GM12878 (cell line): ENCODE measurements around the gene GRIK2. TPM values are rescaled to one million over a fixed set of nuclear protein-coding genes. Genes with fewer than 3 reads are reported as not detected.

Experiments used
- ATF7 ChIP-seq: fragments of 450-650 bp; IDR thresholded peaks from 2 replicates; pipeline ENCODE4 v1.6.1; 2016; ENCODE audit warnings: low read depth, mild to moderate bottlenecking
- MXI1 ChIP-seq: fragments of 150-350 bp; IDR thresholded peaks from 2 replicates; pipeline ENCODE4 v1.6.1; 2011; ENCODE audit warnings: low read depth, mild to moderate bottlenecking, inconsistent platforms, low read length, improper control_type of control experiment
- PML ChIP-seq: IDR thresholded peaks from 2 replicates; pipeline ENCODE4 v1.6.1; 2012; ENCODE audit warnings: low read length, inconsistent platforms
- POLR2A ChIP-seq: IDR thresholded peaks from 2 replicates; pipeline ENCODE4 v1.6.1; 2011; ENCODE audit warnings: low read depth, mild to moderate bottlenecking, low read length
- RAD21 ChIP-seq: IDR thresholded peaks from 2 replicates; pipeline ENCODE4 v1.6.1; 2011; ENCODE audit warnings: mild to moderate bottlenecking, low read depth, low read length, moderate library complexity; ENCODE audit not compliant: insufficient read depth
- RAD51 ChIP-seq: fragments of 450-650 bp; IDR thresholded peaks from 2 replicates; pipeline ENCODE4 v1.6.1; 2016; ENCODE audit warnings: moderate library complexity, mild to moderate bottlenecking, inconsistent platforms
- RB1 ChIP-seq: fragments of 450-650 bp; formaldehyde crosslinking; IDR thresholded peaks from 2 replicates; pipeline ENCODE4 v1.6.1; 2017; ENCODE audit warnings: mild to moderate bottlenecking, borderline replicate concordance
- SIX5 ChIP-seq: IDR thresholded peaks from 2 replicates; pipeline ENCODE4 v1.6.1; 2011; ENCODE audit warnings: mild to moderate bottlenecking, low read depth, low read length, moderate library complexity; ENCODE audit not compliant: severe bottlenecking
- USF2 ChIP-seq: IDR thresholded peaks from 2 replicates; pipeline ENCODE4 v1.6.1; 2011; ENCODE audit warnings: low read depth, low read length, improper control_type of control experiment, borderline replicate concordance
- WRNIP1 ChIP-seq: IDR thresholded peaks from 2 replicates; pipeline ENCODE4 v1.6.1; 2011; ENCODE audit warnings: low read depth, low read length, improper control_type of control experiment, borderline replicate concordance
- polyA plus RNA-seq, 11 experiments: library from polyadenylated mRNA; depleted of rRNA in 4 of 11; unstranded in 6 of 11; stranded (reverse) in 5 of 11; fragments of >200 nt; fragmentation: Nextera tagmentation in 4 of 11; fragmentation: Illumina TruSeq in 1 of 11; extraction: Ambion mirVana in 4 of 11; extraction: Trizol in 1 of 11; gene quantifications; 1 replicate in 1 of 11; 2 replicates in 10 of 11; pipeline versions ENCODE4 v1.2.1 to v1.2.3, GENCODE V29; 2011 to 2016; ENCODE audit warnings: inconsistent platforms in 2 of 11, missing spikeins in 2 of 11, low read depth in 1 of 11
- total RNA-seq, 4 experiments: library from RNA; depleted of rRNA in 3 of 4; stranded (reverse); fragments of >200 nt in 3 of 4; fragmentation: Illumina TruSeq in 1 of 4; extraction: Trizol in 1 of 4; gene quantifications; 2 replicates each; pipeline versions ENCODE4 v1.2.1 to v1.2.3, GENCODE V29; 2013 to 2021
- TF ChIP-seq, protein P1 (sequence below): IDR thresholded peaks from 2 replicates; pipeline ENCODE4 v1.6.1; 2012; ENCODE audit warnings: improper control_type of control experiment, low read depth, low read length; ENCODE audit not compliant: insufficient replicate concordance

The GRIK2 gene
- total and polyA plus RNA-seq, 10 of the 15 experiments (the other 5 are each of a cell fraction or from before 2014, with no cell fraction given), result not detected

GRCh38 chr6:101543796-101544195 lies 150.3 kb downstream of the GRIK2 start (continued):
- TF ChIP-seq POLR2A (no peak), MXI1 (no peak), SIX5 (no peak), RAD21 (no peak), RAD51 (no peak), WRNIP1 (no peak), PML (no peak), RB1 (no peak), ATF7 (no peak), USF2 (no peak)
- TF ChIP-seq, protein P1, sequence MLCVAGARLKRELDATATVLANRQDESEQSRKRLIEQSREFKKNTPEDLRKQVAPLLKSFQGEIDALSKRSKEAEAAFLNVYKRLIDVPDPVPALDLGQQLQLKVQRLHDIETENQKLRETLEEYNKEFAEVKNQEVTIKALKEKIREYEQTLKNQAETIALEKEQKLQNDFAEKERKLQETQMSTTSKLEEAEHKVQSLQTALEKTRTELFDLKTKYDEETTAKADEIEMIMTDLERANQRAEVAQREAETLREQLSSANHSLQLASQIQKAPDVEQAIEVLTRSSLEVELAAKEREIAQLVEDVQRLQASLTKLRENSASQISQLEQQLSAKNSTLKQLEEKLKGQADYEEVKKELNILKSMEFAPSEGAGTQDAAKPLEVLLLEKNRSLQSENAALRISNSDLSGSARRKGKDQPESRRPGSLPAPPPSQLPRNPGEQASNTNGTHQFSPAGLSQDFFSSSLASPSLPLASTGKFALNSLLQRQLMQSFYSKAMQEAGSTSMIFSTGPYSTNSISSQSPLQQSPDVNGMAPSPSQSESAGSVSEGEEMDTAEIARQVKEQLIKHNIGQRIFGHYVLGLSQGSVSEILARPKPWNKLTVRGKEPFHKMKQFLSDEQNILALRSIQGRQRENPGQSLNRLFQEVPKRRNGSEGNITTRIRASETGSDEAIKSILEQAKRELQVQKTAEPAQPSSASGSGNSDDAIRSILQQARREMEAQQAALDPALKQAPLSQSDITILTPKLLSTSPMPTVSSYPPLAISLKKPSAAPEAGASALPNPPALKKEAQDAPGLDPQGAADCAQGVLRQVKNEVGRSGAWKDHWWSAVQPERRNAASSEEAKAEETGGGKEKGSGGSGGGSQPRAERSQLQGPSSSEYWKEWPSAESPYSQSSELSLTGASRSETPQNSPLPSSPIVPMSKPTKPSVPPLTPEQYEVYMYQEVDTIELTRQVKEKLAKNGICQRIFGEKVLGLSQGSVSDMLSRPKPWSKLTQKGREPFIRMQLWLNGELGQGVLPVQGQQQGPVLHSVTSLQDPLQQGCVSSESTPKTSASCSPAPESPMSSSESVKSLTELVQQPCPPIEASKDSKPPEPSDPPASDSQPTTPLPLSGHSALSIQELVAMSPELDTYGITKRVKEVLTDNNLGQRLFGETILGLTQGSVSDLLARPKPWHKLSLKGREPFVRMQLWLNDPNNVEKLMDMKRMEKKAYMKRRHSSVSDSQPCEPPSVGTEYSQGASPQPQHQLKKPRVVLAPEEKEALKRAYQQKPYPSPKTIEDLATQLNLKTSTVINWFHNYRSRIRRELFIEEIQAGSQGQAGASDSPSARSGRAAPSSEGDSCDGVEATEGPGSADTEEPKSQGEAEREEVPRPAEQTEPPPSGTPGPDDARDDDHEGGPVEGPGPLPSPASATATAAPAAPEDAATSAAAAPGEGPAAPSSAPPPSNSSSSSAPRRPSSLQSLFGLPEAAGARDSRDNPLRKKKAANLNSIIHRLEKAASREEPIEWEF, result no peak
